GM18519 (cell line): ENCODE measurements around the gene IGSF6.
"Not testable (repeated sequence)": the region's sequence is repeated elsewhere in the genome, so short reads cannot be mapped to it uniquely, and the experiment has no call there.

Experiments
- ATAC-seq: cut with Tn5 transposase; IDR thresholded peaks from one replicate; pipeline ENCODE4 v1.9.1; 2021; ENCODE audit warnings: mild to moderate bottlenecking, moderate library complexity; ENCODE audit not compliant: unreplicated experiment, low FRiP score

Gene IGSF6

DNA sequence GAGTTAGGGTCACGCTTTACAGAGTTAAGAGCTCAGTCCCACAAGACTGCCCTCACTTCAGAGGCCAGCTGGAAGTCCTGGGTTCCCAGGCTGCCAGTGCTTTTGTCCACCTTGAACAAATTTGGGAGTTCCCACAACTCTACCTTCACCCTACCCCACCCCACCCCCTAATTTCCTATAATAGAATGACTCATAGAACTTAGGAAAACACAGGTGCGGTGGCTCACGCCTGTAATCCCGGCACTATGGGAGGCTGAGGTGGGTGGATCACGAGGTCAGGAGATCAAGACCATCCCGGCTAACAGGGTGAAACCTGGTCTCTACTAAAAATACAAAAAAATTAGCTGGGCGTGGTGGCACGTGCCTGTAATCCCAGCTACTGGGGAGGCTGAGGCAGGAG, 46.6 kb downstream of the IGSF6 start:
- ATAC-seq, result not testable (repeated sequence)

DNA sequence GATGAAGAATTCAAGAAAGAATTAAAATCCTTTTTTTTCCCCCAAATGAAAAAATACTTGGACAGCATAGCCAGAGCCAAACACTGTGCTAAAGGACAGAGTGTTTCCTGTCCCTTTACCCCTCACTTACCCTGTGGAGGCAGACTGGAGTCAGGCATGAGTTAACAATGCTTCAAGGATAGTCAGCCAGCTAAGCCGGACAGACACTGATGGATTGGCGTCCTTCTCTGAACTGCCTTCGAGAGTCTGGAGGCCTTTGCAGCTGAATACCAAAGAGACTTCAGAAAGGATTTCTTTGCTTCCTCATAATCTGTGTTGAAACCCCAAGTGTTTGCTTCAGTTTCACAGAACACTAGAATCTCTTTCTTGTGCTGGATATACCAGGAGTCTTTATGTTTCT, 48.5 kb downstream of the IGSF6 start:
- no peak for ATAC-seq

DNA sequence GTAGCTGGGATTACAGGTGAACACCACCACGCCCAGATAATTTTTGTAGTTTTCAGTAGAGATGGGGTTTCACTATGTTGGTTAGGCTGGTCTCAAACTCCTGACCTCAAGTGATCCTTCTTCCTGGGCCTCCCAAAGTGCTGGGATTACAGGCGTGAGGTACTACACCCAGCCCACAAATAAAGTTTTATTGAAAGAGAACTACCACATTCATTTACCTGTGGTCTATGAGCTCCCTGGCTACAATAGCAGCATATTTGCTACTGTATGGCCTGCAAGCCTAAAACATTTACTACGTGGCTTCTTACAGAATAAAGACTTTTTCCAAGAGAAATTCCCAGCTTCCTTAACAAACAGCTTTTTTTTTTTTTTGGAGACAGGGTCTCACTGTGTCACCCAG, 49.6 kb downstream of the IGSF6 start:
- ATAC-seq, result no peak

DNA sequence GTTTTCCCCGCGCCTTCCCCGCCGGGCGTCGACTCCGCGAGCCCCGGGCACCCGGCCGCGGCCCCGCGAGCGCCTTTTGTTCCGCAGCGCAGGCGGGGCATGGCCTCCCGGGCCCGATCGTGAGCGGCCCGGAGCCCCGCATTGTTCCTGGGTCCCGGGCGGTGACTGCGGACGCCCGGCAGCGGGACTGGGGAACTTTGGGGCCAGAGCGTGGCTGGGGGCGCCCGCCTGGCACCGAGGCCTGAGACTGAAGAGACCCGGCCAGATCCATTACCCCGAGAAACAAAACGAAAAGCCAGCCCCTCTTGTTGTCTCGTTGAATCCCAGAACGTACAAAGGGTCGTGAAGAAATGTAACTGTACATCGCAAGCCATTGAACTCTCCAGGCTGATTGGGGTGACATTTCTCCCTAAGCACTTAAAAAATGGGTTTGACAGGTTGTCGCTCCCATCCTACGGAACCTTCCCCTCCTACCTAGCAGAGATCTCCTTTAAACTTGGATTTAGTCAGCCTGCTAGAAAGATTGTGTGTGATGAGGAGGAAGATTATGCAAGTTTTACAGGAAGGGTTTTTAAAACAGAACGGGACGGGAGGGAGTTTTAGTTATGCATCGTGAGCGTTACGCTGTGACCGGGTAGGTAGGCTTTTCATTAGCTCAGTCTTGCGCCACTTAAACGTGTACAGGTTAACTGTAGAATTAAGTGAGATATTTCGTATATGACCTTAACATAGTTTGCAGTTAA, 52.2 kb downstream of the IGSF6 start:
- ATAC-seq, result peak; percentile 28

DNA sequence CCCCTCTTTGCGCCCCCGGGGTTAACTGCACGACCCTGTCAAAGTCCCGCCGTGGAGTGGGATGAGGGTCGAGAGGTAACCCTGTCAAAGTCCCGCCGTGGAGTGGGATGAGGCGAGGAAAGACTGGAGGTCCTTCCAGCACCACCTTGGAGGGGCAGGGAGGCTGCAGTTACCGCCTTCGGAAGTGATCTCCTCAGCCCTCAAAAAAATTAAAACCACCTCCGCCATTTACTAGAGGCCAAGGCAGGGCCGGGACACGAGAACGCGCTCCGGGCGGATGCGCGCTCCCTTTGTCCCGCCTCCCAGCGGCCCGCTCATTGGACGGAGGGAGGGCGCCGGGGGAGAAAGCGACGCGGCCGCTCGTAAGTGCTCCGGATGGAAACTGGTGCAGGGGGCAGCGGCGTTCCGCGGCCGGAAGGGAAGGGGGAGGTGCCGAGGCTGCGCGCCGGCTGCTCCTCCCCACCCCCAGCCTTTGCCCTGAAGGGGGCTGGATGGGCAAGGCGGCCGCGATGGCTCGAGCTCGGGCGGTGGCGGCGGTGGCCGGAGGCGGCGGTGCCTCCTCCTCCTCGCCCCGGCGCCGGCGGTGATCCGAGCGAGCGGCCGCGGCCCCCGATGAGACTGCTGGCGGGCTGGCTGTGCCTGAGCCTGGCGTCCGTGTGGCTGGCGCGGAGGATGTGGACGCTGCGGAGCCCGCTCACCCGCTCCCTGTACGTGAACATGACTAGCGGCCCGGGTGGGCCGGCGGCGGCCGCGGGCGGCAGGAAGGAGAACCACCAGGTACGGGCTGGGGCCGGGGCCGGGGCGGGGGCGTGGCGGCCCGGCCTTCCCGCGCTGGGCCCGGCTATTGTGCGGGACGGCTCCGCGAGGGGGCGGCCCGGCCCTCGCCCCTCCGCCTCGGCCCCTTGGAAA, 53.0 kb downstream of the IGSF6 start, which contains the start of gene METTL9:
Gene METTL9 (plus strand): TSS at position 456 of the 909 bp plus-strand sequence. CDS start 157 bp downstream, at position 613.
- peak; percentile 73 for ATAC-seq

DNA sequence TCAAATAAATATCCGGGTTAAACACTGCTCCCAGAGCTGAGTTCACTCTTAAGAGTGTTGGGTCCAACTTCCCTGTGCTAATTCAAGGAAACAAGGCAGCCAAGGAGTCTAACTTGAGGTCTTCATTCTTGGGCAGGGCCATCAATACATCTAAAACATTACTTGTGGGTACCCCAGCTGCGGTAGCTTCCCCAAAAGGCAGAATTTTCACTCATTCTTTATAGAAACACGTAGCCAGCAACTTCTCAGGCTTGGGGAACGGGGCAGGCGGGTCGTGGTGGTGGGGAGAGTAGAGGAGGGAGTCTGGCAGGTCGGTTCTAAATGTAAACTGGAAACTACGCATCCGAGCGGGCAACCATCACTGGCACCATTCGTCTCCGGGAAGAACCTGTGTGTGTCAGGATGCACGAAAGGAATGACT, 53.7 kb downstream of the IGSF6 start:
- no peak for ATAC-seq

DNA sequence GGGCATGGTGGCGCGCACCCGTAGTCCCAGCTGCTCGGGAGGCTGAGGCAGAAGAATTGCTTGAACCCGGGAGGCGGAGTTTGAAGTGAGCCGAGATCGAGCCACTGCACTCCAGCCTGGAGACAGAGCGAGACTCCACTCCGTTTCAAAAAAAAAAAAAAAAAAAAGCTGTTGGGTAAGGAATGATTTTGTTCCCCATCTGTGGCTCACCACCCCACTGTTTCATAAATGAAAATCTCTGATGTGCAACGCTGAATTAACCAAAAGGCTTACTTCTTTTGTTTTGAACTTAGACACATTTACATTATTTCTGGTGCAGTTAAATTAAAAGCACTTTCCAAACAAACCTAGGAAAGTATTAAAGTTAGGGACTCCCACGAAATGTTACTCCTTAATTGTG, 54.2 kb downstream of the IGSF6 start:
- ATAC-seq, result no peak

DNA sequence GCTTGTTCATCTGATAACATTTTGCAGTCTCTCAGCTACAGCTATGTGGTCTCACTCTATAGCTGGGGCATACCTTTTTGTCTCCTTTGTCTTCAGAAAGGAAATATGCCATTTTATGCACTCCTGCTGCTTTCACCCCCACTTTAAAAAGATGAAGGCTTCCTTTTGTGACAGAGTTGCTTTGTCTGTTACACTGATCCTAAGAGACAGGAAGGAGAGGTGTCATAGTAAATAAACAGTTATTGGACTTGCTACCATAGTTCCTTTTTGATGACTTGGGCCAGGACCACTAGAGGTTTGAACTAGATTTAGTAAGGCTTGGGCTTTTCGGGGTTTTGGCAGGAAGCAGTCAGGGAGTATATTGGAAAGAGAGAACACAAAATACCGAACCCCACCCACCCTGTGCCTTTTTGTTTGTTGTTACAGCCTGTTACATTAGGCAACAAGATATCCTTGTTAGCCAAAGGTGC, 54.8 kb downstream of the IGSF6 start:
- ATAC-seq, result no peak

DNA sequence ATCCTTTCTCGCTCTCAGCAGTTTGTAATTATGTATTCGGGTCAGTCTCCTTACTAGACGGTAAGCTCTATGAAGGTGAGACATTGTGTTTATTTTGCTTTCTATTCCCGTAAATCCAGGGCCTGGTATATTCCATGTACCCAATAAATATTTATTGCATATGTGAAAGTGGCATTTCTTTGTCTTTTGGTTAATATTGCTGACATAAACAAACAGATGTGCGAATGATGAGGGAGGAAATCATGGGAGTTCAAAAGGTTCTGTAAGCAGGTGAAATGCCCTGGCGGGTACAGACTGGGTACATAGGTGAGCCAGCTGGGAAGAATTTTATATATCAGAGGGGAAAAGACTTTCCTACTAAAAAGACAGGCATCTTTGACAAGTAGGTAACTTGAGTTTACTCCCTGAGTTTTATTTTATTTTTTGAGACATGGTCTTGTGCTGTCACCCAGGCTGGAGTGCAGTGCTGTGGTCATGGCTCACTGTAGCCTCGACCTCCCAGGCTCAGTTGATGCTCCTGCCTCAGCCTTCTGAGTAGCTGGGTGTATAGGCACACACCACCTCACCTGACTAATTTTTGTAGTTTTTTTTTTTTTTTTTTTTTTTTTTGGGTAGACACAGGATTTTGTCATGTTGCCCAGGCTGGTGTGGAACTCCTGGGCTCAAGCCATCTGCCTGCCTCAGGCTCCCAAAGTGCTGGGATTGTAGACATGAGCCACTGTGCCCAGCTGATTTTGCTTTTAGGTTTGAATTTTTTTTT, 58.7 kb downstream of the IGSF6 start:
- ATAC-seq, result no peak

DNA sequence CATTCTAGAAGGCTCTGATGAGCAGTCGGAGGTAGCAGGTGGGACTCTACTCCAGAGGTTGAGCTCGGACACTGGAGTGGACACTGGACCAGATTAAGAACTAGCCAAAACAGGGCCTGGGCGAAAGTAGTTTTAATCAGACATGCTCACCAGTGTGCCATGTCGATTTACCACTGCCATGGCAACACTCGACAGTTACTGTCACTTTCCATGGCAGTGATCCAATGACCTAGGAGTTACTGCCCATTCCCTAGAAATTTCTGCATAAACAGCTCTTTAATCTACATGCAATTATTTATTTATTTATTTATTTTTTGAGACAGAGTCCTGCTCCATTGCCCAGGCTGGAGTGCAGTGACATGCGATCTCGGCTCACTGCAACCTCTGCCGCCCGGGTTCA, 60.2 kb downstream of the IGSF6 start:
- ATAC-seq, result no peak

DNA sequence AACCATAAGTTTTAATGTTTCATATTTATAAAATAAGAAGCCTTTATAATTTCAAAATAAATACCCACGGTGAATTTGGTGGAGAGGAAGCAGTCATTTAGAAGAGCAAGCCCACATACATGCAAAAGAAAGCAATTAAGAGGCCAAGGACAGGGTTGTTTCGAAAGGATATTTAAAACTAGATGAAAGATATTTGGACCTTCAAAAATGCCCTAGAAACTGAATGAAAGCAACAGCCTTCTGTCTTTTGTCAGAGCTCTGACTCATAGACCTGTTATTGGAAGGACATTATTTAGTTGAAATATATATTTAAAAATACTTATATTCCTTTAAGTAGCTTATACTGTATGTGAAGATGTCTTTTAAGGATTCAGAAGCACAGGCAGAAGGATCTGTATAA, 61.6 kb downstream of the IGSF6 start:
- ATAC-seq, result no peak

DNA sequence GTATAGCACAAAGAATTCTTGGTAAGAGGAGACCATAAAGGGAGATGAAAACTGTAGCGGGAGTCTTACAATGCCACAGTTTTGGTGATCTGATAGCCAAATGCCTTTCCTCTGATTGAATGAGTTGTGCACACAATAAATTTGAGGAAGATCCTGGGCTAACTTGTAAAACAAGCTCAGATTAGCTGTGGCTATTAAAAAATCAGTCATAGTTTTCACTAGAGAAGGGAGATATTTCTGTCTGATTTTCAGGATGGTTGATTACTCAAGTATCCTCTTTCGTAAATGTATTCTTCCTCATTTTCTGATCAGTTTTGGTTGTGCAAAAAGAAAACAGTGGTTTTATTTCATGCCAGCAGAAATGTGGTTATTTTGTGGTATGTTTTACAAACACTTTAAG, 62.1 kb downstream of the IGSF6 start:
- ATAC-seq, result no peak

DNA sequence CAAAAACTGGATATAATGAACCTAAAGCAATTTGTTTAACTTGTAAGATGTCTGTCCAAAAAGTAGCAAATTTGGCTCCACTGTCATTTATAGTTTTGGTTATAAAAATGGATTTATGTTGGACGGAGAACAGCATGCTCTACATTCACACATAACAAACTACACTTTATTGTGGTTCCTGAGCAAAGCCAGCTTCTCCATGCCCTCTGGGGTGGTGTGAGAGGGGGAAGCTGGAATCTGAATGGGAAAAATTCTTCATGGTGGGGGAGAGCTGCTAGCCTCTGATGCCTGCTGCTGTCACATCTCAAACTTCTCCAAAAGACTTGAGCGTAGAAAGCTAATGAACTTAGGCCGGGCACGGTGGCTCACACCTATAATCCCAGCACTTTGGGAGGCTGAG, 62.9 kb downstream of the IGSF6 start:
- no peak for ATAC-seq
